ENCODE data around the gene RUBCNL.
"Not testable (repeated sequence)": the region's sequence is repeated elsewhere in the genome, so short reads cannot be mapped to it uniquely, and the experiment has no call there.

RUBCNL gene, protein sequence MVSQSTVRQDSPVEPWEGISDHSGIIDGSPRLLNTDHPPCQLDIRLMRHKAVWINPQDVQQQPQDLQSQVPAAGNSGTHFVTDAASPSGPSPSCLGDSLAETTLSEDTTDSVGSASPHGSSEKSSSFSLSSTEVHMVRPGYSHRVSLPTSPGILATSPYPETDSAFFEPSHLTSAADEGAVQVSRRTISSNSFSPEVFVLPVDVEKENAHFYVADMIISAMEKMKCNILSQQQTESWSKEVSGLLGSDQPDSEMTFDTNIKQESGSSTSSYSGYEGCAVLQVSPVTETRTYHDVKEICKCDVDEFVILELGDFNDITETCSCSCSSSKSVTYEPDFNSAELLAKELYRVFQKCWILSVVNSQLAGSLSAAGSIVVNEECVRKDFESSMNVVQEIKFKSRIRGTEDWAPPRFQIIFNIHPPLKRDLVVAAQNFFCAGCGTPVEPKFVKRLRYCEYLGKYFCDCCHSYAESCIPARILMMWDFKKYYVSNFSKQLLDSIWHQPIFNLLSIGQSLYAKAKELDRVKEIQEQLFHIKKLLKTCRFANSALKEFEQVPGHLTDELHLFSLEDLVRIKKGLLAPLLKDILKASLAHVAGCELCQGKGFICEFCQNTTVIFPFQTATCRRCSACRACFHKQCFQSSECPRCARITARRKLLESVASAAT

DNA sequence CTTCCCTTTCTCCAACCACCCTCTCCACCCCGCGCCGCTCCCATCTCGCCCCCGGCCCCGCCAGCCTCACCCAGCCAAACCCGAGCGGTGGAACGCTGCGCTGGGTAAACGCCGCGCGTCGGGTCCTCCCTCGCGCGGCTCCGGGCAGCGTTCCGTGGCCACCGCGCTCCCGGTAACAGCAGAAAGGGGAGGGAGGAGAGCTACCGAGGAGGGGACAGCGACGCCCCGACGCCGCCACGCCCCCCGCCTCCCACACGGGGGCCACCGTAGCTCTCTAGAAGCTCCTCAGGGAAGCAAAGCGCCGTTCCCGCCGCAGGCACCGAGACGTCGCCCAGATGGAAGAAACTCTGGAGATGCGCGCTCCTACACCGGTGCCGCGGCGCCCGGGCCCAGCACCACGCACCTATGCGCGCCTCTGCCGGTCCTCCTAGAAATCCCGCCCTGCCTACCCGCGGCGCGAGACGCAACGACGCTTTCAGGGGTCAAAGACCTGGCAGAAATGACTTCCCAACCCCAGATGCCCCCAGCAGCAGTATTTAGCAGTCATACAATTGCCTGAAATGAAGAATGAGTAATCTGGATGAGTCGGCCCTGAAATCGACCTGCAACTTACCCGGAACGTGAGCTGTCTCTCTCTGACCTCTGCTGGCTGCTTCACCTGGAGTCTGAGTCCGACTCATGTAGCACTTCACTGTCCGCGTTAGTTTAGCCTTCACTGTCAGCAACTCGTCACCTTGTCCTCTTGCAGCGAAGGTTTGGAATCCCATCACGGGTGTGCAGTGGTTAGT, at the start of gene RUBCNL:
RUBCNL (minus strand) TSS at position 189 of the 788 bp plus-strand sequence. CDS start 14,777 bp downstream, outside the sequence.
- DNase-seq = peak; percentile 70

DNA sequence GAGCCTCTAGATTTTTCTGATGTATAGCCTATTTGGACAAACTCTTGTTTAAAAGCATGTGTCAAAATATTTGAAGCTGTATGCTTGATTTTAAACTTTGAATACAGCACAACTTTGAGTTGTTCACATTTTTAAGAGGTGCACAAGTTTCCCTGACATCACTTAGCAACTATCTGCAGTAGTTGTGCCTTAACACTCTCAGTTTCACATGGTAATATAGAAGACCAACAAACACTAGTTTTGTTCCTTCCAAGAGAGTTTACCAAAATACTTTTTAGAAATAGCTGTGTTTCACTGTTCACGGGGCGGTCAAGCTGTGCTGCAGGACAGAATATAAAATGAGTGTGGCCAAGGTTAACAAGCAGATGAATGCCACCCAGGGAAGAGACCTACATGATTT, 42.5 kb upstream of the RUBCNL start:
- DNase-seq = not testable (repeated sequence)

DNA sequence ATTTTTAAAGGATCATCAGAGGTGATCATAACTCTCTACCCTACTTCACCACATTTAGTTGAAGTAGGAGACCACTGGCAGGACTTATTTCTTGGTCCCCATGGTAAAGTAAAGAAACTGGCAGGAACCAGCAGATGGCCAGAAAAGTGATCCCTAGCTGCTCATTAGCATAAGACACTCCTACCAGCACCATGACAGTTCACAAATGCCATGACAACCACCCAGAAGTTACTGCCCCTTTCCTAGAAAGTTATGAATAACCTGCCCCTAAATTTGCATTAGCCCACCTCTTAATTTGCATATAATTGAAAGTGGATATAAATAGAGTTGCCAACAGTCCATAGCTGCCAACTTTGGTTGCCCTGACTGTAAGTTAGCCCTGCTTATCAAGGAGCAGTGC, 18.4 kb upstream of the RUBCNL start:
- DNase-seq = no peak

DNA sequence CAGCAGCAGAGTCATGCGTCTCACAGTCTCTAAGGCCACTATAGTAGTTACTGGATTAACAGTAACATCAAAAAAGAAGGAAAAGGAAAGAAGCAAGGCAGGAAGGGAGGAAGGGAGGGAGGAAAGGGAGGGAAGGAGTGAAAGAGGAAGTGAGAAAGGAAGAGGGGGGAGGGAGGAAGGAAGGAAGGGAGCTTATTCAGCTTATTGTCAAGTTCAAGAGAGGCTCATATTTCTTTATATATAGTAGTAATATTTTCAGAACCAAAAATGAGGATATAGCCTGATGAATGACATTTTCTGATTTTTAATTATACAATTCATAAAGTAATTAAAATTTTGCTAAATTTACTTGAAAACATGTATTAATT, 17.7 kb upstream of the RUBCNL start:
- no peak for DNase-seq

DNA sequence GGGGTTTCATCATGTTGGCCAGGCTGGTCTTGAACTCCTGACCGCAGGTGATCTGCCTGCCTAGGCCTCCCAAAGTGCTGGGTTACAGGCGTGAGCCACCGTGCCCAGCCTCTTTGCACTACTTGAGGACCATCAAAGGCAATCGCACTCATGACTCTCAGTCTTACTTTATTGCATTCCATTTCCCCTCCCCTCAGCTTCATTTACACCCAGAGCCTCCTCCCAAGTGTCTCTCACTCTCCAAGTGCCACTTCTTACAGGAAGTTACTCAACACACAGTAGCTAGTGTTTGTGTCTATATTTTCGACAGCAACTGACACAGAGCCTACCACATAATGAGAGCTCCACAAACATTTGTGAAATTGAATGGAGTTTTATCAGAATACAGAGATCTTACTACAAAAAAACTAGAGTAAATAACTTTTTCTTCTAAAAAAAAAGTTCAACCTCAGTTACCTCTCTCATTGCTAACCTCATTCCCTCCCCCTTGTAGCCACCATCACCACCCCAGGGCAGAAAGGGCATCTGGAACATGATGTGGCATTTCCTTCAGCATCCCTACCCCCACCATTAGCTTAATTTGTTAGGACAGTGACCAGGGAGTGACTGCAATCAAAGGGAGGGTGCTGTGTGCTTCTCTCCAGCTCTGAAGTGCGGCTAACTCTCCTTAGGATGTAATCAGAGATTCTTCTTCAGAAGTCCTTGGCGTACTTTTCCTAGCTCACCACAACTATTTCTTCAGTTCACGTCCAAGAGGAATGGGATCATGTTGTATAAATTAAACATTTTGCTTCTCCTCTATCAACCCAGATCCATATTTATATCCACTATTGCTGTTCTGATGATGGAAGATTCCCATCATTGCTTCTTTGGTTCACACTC, 17.0 kb upstream of the RUBCNL start:
- no peak for DNase-seq

DNA sequence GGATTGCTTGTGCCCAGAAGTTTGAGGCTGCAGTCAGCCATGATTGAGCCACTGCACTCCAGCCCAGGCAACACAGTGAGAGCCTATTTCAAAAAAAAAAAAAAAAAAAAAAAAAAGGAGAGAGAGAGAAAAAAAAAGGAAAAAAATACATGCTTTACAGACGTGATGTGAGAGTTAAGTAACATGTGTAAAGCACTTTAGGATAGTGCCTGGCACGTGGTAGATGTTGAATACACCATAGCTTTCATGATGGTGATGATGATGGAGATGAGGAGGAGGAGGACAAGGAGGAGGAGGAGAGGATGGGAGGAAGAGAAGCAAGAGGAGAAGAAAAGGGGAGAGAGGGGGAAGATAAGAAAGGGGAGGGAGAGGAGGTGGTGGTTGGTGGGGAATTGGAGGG, 15.1 kb upstream of the RUBCNL start:
- no peak for DNase-seq

DNA sequence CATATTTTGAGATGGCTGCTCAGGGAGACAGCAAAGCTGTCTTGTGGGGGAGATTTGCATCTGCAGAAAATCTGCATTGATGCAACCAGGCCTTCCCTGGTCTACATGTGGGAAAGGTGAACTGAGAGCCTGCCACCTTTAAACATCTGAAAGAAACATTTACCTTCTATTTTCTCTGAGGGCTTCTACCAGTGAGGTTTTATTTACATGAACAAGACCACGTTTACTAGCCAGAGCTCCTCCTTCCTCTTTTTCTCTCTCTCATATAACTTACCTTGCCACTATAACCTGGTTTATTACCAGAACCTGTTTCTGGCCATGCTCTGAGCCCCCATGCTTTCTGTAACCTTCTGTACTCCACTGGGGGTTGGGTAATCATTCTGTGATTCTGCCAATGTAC, 14.4 kb upstream of the RUBCNL start:
- no peak for DNase-seq

DNA sequence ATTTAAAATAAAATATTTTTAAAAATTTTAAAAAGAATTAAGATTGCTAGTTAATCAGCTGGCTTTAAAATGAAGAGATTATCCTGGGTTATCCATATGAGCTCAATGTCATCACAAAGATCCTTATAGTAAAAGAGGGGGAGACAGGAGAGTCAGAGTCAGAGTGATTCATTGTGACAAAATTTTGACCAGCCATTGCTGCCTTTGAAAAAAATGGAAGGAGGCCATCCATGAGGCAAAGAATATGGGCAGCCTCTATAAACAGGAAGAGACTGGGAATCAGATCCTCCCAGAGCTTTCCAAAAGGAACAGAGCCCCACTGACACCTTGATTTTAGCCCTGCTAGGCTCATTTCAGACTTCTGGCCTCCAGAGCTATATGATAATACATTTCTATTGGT, 9.3 kb upstream of the RUBCNL start:
- no peak for DNase-seq

DNA sequence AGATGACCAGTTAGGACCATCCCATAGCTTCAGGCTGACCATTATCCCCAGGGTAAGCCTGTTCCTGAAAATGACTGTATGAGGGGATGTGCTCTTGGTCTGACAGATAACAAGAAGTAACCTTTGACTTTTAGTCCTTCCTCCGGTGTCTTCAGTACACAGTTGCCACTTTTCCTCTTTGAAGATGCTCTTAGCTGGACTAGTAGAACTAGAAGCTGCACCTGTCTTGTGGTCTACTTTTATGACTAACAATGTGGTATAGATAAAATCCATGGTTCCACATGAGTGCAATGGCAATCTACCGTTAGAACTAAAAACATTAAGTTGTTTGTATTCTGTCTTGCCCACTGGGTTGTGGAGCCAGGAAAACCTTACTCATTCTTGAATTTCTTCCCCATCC, 5.9 kb upstream of the RUBCNL start:
- DNase-seq = no peak

DNA sequence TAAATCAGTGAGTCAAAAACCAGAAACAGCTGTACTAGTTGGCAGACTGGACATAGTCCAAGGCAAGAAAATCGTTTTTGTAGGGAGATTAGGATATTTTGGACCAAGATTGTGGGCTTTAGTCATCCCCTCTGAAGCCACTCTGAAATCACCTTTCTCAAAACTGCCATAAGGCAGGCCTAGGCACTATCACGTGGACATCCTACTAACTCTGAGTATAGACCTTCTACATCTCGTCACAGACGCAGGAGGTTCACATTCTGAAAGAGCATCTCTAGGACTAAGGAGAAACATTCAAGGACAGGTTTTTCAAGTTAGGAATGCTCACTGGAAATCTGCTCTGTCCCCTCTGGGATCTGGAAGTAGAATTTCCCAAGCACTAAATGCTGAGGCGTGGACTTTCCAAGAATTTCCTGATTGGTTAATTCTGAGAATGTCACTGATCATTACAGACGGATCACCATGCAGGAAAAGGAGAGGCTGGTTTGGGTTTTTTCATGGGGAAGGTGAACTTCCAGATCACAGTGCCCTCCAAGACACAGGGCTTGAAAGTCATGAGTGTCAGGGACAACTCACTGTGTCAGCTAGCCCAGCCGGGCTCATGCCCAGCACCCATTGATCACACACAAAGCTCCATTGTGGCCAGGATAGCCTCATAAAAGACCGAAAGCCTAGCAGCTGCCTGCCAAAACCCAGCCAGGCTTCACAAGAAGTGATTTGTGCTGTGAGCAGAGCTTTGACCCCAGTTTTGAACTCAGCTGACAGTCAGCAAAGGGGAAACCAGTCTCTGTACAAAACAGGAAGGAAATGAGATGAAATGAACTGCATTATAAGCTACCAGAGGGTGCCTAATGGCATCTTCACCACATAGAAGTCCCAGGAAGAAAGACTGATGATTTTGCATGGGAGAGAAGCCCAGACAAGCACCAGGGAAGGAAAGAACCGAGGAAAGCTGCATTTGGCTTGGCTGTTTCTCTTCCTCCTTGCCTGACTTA, 2.7 kb upstream of the RUBCNL start:
- peak; percentile 61 for DNase-seq

DNA sequence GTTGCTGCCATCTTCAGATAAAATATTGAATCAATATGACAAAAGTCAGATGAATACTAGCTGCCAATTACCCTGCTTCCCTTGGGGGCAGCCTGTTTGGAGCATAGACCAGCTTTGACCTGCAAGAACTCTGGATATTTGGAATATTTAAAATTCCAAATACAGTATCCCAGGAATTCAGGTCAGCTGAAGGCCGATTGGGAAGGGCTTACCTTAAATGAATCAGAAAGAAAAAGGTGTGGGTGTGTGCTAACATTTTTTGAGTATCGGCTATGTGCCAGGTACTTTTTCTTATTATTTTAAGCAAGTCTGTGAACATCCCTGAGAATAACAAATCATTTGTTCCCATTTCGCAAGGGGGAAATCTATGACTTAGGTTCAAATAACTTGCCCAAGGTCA, 1.8 kb upstream of the RUBCNL start:
- DNase-seq = no peak

DNA sequence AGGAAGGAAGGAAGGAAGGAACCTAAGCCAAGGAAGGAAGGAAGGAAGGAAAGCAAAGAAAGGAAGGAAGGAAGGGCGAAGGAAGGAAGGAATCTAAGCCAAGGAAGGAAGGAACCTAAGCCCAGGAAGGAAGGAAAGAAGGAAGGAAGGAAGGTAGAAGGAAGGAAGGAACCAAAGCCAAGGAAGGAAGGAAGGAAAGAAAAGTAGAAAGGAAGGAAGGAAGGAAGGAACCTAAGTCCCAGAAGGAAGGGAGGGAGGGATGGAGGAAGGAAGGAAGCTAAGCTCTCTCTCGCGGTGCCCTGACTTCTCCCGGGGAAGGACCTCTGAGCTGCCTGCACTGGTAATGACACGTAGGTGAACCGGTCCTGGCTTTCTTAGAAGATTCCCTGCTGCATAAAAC, 1.3 kb upstream of the RUBCNL start:
- DNase-seq = no peak

DNA sequence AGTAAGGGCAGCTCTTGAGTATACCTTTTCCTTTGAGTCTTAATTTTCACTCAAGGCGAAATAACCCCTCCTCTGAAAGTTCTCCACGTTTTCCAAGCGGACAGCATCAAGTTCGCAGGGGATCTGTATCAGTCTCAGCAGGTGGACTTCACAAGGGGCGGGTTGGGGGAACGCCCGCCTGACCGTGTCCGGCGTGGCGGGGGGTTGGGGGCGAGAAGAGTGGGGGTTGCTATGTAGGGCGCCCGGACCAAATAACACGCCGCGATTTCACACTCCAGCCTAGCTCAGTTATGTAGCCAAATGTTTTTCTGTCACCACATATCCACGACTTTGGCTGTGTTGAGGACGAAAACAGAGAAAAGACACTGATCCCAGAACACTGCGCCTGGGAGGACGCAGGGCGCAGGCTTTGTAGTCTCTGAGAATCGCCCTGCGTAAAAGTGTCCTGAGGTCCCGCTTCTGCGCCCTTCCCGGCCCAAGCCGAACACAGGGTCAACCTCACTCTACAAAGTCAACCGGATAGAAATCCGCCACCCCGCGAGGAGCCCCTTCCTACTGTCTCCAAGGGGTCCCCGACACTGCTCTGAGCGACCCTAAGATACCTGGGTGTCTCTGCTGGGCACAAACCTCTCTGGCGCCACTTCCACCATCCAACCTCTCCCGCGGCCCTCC, 524 bp downstream of the RUBCNL start:
- DNase-seq = no peak

DNA sequence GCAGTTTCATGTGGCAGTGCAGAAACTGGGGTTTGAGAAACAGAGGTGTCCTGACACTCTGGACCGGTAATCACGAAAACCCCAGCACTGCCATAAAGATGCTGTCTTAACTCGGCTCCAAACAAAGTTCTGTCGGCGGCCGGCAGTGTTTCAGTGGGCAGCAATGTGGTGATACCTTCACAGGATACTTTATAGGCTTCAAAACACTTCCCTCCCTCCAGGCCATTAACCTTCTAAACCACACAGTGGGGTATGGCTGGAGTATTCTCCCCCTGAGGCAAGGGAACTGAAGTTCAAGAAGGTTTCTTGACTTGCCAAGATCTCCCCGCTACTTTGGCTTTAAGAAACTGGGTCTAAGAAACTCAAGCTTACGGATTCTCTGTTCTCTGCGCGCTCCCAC, 1.1 kb downstream of the RUBCNL start:
- DNase-seq = no peak

DNA sequence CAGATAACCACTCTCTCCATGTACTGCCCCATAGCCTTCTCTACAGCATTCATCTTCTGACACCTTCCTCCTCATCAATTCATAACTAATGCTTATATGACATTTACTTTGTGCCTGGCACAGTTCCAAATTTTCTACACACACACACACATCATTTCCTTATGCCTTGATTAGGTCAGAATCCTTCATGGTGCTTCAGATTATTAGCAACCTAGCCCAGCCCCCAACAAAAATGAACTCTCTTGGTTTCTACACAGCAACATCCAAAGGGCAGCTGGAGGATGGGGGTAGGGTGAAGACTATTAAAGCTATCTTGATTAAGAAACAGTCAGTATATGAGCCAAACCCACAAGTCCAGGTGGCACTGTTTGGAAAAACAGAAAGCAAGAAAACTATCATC, 3.7 kb downstream of the RUBCNL start:
- DNase-seq = no peak

DNA sequence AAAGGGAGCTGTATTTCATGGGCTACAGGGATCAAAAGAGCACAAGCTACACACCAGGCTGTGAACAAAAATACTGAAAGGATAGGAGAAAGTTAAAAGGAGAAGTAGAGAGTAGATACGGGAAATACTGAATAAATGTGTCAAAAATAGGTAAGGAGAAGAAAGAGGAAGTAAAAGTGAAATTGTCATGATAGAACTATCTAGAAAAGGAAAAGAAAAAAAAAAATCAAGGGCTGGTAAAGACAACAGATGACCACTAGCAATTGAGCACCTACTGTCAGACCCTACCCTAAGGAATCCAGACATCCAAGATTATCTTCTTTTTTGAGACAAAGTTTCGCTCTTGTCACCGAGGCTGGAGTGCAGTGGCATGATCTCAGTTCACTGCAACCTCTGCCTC, 4.8 kb downstream of the RUBCNL start:
- DNase-seq = no peak

DNA sequence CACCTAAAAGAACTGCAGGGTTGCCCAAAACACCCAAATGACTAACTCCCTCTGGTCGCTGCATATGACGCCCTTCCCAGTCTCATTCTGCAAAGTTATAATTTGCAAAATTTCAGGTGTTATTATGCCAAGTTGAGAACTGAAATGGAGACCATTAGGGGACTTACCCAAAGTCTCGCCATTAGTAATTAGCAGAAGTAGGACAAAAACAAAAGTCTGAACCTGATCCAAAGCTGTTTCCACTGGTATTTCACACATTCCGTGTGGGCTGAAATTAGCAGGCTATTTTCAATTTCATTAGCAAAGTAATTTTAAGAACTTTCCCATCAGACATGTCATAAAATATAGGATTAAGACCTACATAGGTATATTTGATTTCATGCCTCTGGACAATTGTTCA, 6.8 kb downstream of the RUBCNL start:
- no peak for DNase-seq

DNA sequence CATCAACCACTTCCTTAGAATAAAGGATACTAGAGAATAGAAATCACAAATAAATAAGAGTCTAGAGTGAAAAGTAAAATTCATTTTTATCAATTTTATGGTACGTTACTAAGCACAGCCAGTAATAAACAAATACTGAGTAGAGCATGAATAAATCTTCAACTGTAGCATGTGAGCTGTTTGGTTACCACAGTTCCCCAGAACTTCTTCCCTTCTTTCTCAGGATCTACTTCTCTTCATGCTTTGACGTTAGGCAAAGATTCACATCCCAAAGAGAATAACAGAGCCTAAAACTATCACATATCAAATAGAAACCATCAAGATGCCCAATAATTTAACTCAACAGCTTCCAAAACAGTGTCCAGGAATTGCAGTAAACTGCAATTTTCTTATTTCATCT, 7.4 kb downstream of the RUBCNL start:
- no peak for DNase-seq

DNA sequence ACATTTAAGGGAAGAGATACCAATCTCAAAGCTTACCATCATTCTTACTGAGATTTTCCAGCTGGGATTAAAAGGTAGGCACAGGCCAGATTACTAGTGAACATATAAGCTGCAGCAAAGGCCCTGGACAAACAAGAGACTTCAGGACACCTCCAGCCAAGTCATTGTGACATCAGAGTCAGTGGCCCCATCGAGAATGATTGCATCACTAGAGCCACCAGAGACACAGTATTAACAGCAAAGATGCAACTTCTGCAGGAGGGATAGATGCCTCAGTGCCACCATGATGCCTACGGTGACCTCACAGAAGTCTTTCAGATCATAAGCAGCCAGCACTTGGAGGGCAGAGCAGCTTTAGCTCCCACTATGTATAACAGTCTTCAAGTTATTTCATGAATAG, 8.6 kb downstream of the RUBCNL start:
- DNase-seq = no peak

DNA sequence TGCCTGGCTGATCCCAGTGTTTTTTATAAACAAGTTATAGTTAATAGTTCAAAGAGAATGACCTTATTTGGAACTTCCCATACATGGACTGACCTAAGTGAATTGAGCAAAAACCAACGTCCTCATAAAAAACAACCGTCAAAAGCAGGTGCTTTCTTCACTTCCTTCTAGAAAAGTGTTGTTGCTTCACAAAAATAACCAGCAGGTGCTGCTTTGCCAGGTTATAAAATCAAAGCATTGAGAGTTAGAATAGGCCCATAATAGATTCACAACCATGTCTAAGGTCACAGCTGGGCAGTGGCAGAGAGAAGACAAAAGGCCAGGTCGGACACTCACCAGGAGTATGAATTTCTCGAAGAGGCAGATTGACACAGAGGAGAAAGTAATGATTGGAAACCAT, 9.5 kb downstream of the RUBCNL start:
- DNase-seq = no peak

DNA sequence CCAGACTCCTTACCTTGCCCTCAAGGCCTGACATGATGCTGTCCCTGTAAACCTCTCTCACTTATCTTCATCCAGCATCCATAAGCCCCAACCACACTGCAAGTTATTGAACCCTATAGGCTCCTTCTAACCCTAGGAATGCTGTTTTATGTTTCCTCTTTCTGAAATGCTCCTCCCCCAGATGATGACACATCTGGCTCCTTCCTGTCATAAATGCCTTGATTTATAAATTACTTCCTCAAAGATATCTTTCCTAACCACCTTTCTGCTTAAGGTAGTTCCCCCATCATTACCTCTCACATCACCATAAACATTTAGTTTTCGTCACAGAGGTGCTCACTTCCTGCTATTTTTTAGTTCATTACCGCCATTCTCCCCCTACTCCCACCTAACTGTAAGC, 12.3 kb downstream of the RUBCNL start:
- no peak for DNase-seq

Measured in activated CD8-positive, alpha-beta memory T cell treated with anti-CD3 and anti-CD28 coated beads for 24 hours (primary cell).